MM.1S (cell line): ENCODE data around the gene HELZ2.

Experiments
- EZH2phosphoT487 ChIP-seq: fragments of 300-600 bp; sonication (generic); IDR thresholded peaks from 2 replicates; pipeline ENCODE4 v1.6.1; 2018; ENCODE audit warnings: antibody characterized with exemption, low read length
- TF ChIP-seq, protein P1 (sequence below): fragments of 300-600 bp; sonication (generic); IDR thresholded peaks from 2 replicates; pipeline ENCODE4 v1.5.1; 2016; ENCODE audit warnings: antibody characterized with exemption, low read length, mixed read lengths

DNA sequence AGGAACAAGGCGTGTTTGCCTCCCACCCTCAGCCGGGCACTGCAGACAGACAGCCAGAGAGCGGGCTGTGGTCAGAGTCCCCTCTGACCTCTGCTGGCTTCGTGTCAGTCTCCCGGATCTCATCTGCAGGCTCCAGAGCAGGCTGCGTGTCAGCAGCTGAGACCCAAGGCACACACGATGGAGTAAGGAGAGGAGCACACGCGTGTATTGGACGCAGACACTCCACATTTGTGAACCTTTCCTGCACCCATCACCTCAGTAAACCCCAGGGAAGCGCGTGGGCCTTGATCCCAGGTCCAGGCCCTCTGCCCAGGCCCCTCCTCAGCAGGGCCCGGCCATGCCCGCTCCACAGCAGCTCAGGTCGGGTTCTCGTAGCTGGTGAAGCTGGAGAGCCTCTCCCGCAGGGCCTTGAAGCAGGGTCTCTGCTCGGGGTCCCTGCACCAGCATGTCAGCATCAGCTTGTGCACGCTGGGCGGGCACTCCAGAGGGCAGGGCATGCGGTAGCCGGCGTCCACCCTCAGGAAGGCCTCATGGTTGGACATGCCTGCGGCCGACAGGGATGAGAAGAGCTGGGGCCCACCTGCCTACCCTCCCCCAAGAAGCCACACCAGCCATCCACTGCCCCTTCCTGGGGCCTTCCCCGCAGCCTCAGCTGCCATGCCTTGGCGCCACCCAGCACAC, 44.7 kb downstream of the HELZ2 start:
- TF ChIP-seq, protein P1, sequence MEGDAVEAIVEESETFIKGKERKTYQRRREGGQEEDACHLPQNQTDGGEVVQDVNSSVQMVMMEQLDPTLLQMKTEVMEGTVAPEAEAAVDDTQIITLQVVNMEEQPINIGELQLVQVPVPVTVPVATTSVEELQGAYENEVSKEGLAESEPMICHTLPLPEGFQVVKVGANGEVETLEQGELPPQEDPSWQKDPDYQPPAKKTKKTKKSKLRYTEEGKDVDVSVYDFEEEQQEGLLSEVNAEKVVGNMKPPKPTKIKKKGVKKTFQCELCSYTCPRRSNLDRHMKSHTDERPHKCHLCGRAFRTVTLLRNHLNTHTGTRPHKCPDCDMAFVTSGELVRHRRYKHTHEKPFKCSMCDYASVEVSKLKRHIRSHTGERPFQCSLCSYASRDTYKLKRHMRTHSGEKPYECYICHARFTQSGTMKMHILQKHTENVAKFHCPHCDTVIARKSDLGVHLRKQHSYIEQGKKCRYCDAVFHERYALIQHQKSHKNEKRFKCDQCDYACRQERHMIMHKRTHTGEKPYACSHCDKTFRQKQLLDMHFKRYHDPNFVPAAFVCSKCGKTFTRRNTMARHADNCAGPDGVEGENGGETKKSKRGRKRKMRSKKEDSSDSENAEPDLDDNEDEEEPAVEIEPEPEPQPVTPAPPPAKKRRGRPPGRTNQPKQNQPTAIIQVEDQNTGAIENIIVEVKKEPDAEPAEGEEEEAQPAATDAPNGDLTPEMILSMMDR = no peak
- TF ChIP-seq EZH2phosphoT487 = no peak
